Measurements from ENCODE around the gene MIA2.

DNA sequence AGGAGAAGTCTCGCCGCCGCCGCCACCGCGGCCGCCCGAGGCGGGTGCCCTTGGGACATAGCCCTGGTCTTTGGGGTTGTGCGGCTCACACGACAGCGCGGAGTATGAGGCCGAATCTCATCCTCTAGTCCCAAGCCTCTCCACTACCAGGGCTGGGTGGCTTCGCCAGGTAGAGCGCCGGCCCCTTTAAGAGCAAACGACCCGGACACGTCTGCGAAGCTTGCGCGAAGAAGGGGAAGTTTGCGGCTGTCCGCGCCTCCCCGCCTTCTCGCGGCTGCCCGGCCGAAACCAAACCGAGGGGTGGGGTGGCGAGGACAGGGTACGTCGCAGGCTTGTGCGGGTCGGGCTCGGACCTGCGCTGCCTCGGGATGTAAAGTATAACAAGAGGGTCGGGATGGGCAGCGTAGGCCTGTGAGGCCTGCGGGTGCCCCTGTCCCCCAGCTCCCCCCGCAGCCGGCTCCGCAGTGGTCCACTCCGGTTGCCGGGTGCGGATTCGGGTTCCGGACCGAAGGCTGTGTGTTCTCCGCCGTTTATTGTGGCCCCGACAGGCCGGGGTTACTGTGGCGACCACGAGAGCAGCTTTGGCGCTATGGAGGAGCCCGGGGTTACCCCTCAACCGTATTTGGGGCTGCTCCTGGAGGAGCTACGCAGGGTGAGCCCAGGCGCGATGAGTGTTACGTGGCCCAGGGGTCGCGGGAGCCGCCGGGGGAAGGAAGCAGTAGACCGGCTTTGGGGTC lies 33.3 kb downstream of the MIA2 start:
- TF ChIP-seq, protein P1, sequence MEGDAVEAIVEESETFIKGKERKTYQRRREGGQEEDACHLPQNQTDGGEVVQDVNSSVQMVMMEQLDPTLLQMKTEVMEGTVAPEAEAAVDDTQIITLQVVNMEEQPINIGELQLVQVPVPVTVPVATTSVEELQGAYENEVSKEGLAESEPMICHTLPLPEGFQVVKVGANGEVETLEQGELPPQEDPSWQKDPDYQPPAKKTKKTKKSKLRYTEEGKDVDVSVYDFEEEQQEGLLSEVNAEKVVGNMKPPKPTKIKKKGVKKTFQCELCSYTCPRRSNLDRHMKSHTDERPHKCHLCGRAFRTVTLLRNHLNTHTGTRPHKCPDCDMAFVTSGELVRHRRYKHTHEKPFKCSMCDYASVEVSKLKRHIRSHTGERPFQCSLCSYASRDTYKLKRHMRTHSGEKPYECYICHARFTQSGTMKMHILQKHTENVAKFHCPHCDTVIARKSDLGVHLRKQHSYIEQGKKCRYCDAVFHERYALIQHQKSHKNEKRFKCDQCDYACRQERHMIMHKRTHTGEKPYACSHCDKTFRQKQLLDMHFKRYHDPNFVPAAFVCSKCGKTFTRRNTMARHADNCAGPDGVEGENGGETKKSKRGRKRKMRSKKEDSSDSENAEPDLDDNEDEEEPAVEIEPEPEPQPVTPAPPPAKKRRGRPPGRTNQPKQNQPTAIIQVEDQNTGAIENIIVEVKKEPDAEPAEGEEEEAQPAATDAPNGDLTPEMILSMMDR (IDR thresholded peaks at IDR 0.05; ENCODE audit: insufficient read depth, low read length): no peak
- peak; percentile 86 for TF ChIP-seq POLR2AphosphoS5 (IDR thresholded peaks at IDR 0.05; ENCODE audit: low read depth)
- TF ChIP-seq, protein P2, sequence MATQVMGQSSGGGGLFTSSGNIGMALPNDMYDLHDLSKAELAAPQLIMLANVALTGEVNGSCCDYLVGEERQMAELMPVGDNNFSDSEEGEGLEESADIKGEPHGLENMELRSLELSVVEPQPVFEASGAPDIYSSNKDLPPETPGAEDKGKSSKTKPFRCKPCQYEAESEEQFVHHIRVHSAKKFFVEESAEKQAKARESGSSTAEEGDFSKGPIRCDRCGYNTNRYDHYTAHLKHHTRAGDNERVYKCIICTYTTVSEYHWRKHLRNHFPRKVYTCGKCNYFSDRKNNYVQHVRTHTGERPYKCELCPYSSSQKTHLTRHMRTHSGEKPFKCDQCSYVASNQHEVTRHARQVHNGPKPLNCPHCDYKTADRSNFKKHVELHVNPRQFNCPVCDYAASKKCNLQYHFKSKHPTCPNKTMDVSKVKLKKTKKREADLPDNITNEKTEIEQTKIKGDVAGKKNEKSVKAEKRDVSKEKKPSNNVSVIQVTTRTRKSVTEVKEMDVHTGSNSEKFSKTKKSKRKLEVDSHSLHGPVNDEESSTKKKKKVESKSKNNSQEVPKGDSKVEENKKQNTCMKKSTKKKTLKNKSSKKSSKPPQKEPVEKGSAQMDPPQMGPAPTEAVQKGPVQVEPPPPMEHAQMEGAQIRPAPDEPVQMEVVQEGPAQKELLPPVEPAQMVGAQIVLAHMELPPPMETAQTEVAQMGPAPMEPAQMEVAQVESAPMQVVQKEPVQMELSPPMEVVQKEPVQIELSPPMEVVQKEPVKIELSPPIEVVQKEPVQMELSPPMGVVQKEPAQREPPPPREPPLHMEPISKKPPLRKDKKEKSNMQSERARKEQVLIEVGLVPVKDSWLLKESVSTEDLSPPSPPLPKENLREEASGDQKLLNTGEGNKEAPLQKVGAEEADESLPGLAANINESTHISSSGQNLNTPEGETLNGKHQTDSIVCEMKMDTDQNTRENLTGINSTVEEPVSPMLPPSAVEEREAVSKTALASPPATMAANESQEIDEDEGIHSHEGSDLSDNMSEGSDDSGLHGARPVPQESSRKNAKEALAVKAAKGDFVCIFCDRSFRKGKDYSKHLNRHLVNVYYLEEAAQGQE (IDR thresholded peaks at IDR 0.05; ENCODE audit: insufficient replicate concordance, low read depth): no peak
